HG02623 (cell line): ENCODE results near the gene NOS1.

Experiments
- ATAC-seq: cut with Tn5 transposase; IDR thresholded peaks from one replicate; pipeline ENCODE4 v1.9.1; 2021; ENCODE audit warnings: moderate library complexity; ENCODE audit not compliant: unreplicated experiment

Gene NOS1

GRCh38 chr12:117180758-117181467, 180.5 kb downstream of the NOS1 start:
- no peak for ATAC-seq

DNA sequence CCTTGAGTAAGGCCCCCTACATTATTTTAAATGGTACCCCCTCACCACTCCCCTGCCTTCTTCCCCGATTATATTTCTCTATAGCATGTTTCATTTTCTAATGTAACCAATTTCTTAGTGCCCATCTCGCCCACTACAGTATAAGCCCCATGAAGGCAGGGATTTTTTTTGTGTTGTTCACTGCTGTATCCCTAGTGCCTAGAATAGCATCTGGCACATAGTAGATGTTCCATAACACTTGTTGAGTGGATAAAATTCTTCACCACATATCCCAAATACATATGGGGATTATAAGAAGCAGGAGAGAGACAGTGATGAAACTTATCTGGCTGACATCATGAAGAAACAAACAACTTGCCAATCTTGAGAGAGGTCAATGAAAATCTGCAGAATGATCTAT, 182.7 kb downstream of the NOS1 start:
- ATAC-seq: no peak

- no peak for ATAC-seq
Observed at GRCh38 chr12:117178301-117178700, 183.1 kb downstream of the NOS1 start.

GRCh38 chr12:117172168-117172567, 189.3 kb downstream of the NOS1 start:
- no peak for ATAC-seq

DNA sequence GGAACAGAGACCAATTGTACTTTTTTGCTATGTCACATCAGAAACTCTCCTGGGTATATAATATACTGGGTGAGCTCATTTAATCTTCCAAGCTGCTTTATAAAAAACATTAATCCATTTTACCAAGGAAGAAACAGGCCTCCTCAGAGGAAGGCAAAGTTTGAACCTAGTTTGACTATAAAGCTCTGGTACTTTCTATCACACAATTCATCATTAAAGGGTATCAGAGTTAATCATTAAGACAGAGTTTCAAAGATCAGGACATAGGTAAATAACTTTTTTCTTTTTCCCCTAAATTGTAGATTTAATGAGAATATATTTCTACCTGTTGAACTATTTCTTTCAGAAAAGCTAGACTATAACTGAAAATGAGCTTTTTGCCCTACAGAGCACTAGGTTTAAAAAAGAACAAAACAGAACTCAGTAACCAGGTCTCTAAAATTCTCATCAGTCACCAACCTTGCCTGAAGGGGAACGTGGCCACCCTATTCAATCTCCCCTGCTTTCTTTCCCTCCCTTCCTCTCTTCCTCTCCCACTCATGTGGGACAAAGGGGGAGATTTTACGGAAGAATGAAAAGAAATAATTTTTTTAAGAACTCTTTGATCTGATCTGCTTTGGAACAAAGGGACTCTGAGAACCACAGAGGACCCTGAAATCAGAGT, 189.8 kb downstream of the NOS1 start:
- ATAC-seq: no peak

GRCh38 chr12:117169548-117169947, 191.9 kb downstream of the NOS1 start:
- ATAC-seq: no peak

DNA sequence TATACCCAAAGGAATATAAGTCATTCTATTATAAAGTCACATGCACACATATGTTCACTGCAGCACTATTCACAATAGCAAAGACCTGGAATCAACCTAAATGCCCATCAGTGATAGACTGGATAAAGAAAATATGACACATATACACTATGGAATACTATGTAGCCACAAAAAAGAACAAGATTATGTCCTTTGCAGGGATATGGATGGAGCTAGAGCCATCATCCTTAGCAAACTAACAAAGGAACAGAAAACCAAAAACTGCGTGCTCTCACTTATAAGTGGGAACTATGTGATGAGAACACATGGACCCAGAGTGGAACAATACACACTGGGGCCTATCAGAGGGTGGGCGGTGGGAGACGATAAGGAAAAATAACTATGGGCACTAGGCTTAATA, 192.4 kb downstream of the NOS1 start:
- no peak for ATAC-seq

GRCh38 chr12:117167769-117168168, 193.7 kb downstream of the NOS1 start:
- no peak for ATAC-seq

DNA sequence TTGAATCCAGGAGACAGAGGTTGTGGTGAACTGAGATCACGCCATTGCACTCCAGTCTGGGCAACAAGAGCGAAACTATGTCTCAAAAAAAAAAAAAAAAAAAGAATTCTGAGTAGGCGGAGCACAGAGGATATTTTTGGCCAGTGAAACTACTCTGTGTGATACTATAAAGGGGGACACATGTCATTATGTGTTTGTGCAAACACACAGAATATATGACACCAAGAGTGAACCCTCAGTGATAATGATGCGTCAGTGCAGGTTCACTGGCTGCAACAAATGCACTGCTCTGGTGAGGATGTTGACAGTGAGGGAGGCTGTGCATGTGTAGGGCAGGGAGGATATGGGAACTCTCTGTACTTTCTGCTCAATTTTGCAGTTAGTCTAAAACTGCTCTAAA, 195.3 kb downstream of the NOS1 start:
- no peak for ATAC-seq

DNA sequence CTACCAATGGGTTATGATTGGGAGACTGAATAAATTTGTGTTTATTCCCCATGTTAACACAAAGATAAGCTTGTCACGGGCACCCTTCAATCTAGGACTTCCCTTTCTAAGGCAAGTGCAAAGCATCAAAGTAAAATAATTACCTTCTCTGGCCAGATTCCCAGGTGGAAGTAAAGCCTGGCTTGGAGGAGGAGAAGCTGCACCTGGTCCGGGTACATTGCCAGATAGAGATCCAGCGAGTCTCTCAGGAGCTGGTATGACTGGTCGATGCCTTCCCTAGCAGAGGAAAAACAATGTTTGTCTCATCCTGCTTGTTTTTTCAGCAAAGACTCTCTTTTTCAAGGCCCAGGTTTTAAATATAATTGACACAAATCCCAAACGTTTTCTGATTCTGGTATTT, 196.1 kb downstream of the NOS1 start:
- ATAC-seq: no peak

GRCh38 chr12:117162633-117163032, 198.8 kb downstream of the NOS1 start:
- ATAC-seq: no peak

DNA sequence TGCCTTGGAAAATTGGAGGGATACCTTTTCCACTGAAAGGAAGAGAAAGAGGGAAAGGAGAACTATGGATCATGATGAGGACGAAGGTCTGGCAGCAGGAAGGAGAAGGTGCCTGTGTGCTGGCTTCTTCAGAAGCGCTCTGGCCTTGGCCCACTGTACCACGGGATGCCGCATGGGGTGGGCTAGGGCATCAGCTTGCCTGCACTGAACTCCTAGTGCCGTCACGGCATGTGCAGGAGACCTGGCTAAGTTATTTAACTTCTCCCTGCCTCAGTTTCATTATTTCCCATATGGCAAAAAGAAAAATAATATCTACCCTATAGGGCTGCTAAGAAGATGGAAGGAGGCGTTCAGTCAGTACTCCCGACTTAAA, 199.3 kb downstream of the NOS1 start:
- ATAC-seq: no peak

- no peak for ATAC-seq
Observed at GRCh38 chr12:117161460-117162166, 199.8 kb downstream of the NOS1 start.

DNA sequence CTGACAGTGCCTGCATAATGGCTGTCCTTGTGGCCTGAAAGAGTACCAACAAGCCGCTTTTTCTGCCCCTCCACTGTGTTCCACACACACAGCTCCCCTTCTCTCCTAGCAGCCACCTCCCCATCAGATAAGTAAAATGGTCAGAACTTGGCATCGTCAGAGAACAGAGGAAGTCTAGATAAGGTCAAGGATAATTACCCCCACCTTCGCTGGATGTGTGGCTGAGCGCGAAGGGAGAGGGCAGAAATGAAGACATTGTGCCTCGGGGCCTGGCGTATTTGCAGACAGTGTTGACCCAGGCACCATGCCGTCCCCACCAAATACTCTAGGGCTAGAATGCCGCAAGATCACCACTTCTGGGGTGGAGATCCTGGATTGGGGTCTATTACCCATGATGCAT, 201.8 kb downstream of the NOS1 start:
- ATAC-seq: no peak

- ATAC-seq: no peak
Observed at GRCh38 chr12:117158911-117159553, 202.4 kb downstream of the NOS1 start.
